Measurements from ENCODE around the gene FHOD1.

DNA sequence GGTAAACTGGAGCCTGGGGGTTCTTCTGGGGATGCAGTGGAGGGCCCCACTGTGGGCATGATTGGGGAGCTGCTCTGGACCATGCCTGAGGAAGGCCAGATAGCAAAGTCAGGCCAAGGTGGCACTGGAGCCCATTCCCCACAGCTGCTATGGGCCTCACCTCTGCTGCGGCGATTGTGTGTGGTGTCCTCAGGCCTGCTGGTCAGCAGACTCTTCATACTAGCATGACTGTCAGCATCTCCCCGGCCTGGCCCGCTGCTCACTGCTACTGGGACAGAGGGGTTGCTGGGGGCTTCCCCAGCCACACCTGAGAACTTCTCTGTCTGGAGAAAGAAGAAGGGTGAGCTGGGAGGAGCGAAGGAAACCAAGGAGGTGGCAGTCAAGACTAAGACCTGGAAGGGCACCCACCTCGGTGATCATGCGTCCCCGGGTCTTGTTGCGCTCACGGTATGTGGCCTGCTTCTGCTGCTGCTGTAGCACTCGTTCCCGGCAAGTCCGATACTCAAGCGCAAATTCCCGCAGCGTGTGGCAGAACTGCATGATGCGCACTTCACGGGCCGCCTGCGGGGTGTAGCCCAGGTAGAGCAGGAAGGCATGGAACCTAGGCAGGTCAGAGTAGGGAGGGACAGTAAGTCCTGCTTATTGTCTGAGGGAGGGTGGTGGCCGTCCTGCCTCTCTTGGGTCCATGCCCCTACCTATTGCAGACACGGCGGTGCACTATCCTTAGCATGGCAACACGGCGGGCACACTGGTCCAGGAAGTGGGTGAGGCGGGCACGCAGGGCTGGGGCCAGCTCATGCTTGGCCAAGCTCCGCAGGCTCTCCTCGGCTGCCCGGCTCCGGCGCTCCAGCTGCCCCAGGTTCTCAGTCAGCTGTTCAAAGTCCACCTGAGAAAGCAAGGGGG, 17.1 kb downstream of the FHOD1 start:
- TF ChIP-seq, protein P1, sequence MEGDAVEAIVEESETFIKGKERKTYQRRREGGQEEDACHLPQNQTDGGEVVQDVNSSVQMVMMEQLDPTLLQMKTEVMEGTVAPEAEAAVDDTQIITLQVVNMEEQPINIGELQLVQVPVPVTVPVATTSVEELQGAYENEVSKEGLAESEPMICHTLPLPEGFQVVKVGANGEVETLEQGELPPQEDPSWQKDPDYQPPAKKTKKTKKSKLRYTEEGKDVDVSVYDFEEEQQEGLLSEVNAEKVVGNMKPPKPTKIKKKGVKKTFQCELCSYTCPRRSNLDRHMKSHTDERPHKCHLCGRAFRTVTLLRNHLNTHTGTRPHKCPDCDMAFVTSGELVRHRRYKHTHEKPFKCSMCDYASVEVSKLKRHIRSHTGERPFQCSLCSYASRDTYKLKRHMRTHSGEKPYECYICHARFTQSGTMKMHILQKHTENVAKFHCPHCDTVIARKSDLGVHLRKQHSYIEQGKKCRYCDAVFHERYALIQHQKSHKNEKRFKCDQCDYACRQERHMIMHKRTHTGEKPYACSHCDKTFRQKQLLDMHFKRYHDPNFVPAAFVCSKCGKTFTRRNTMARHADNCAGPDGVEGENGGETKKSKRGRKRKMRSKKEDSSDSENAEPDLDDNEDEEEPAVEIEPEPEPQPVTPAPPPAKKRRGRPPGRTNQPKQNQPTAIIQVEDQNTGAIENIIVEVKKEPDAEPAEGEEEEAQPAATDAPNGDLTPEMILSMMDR (IDR thresholded peaks at IDR 0.05): no peak
- no peak for TF ChIP-seq POLR2A (IDR thresholded peaks at IDR 0.05)
